GM18517 (cell line): ENCODE results near the gene SEL1L2.

ENCODE experiments used
- ATAC-seq: cut with Tn5 transposase; IDR thresholded peaks from one replicate; pipeline ENCODE4 v1.9.1; 2021; ENCODE audit warnings: mild to moderate bottlenecking, moderate library complexity; ENCODE audit not compliant: unreplicated experiment

Gene SEL1L2

GRCh38 chr20:13822459-13822858, 168.0 kb downstream of the SEL1L2 start:
- ATAC-seq, result no peak

GRCh38 chr20:13821876-13822275, 168.5 kb downstream of the SEL1L2 start:
- no peak for ATAC-seq

- peak; percentile 83 for ATAC-seq
Measured at GRCh38 chr20:13819885-13820645, 170.3 kb downstream of the SEL1L2 start.

GRCh38 chr20:13817342-13817741, 173.1 kb downstream of the SEL1L2 start:
- ATAC-seq, result no peak

- ATAC-seq, result no peak
Measured at GRCh38 chr20:13816757-13817156, 173.7 kb downstream of the SEL1L2 start.

GRCh38 chr20:13814672-13815071, 175.7 kb downstream of the SEL1L2 start:
- ATAC-seq, result no peak

GRCh38 chr20:13813910-13814309, 176.5 kb downstream of the SEL1L2 start:
- ATAC-seq, result no peak

GRCh38 chr20:13810446-13810845, 180.0 kb downstream of the SEL1L2 start:
- no peak for ATAC-seq

GRCh38 chr20:13809855-13810254, 180.6 kb downstream of the SEL1L2 start:
- no peak for ATAC-seq

GRCh38 chr20:13809373-13809772, 181.0 kb downstream of the SEL1L2 start:
- ATAC-seq, result no peak

- ATAC-seq, result no peak
Measured at GRCh38 chr20:13800728-13801134, 189.7 kb downstream of the SEL1L2 start.

GRCh38 chr20:13799974-13800373, 190.4 kb downstream of the SEL1L2 start:
- no peak for ATAC-seq
